H1 (cell line): ENCODE data around the gene IFNA7. TPM values are rescaled to one million over a fixed set of nuclear protein-coding genes. Genes with fewer than 3 reads are reported as not detected.

Source experiments
- CTCF ChIA-PET: fragments of 300-600 bp; sonication (Branson Sonifier 250); formaldehyde crosslinking; loops from one replicate; lab custom pipeline; 2021; ENCODE audit not compliant: partially characterized antibody; lab: Charles Lee
- POLR2A ChIA-PET: fragments of 300-600 bp; sonication (Branson Sonifier 250); formaldehyde crosslinking; loops from one replicate; lab custom pipeline; 2021; ENCODE audit warnings: inconsistent platforms; ENCODE audit not compliant: partially characterized antibody; lab: Charles Lee
- DNase-seq, 2 experiments: peaks; one replicate each; pipeline versions ENCODE4 v3.0.0 to v3.0.0-alpha.2; 2010 to 2022; ENCODE audit warnings: low spot score in 2 of 2, low read depth in 1 of 2, mixed read lengths in 1 of 2
- FAIRE-seq: peaks from 2 replicates; lab custom pipeline; 2011; peaks lifted over from hg19 to GRCh38; lab: Jason Lieb, UNC
- H2AFZ ChIP-seq: 2 replicates; pipeline ENCODE4 v1.8.1; 2012; ENCODE audit warnings: low read length, inconsistent platforms
- H2AK5ac ChIP-seq: 2 replicates; pipeline ENCODE4 v1.6.1; 2013; ENCODE audit warnings: low read depth, low read length
- H2BK120ac ChIP-seq: replicated peaks from 2 replicates; pipeline ENCODE3; 2013; ENCODE audit warnings: low read depth, low read length, inconsistent platforms
- H2BK12ac ChIP-seq: 2 replicates; pipeline ENCODE4 v1.6.1; 2013; ENCODE audit warnings: low read depth, low read length
- H2BK15ac ChIP-seq: 2 replicates; pipeline ENCODE4 v1.6.1; 2013; ENCODE audit warnings: low read length
- H2BK20ac ChIP-seq: 2 replicates; pipeline ENCODE4 v1.6.1; 2013; ENCODE audit warnings: low read length
- H2BK5ac ChIP-seq: 2 replicates; pipeline ENCODE4 v1.6.1; 2013; ENCODE audit warnings: low read depth, low read length
- H3K14ac ChIP-seq: 2 replicates; pipeline ENCODE4 v1.6.1; 2013; ENCODE audit warnings: inconsistent platforms; ENCODE audit not compliant: insufficient read length
- H3K18ac ChIP-seq: 2 replicates; pipeline ENCODE4 v1.6.1; 2013; ENCODE audit warnings: low read length; ENCODE audit errors: extremely low read depth
- H3K23ac ChIP-seq: 2 replicates; pipeline ENCODE4 v1.6.1; 2013; ENCODE audit warnings: inconsistent platforms; ENCODE audit not compliant: insufficient read length
- H3K23me2 ChIP-seq: 2 replicates; pipeline ENCODE4 v1.6.1; 2013; ENCODE audit warnings: low read depth, low read length
- H3K27ac ChIP-seq: 2 replicates; pipeline ENCODE4 v1.6.1; 2011; ENCODE audit warnings: low read depth, low read length, inconsistent platforms
- H3K27me3 ChIP-seq, 4 experiments: replicated peaks in 1 of 4; 1 replicate in 1 of 4; 2 replicates in 3 of 4; pipeline versions ENCODE4 v1.6.1 to v1.8.1; 2011 to 2013; ENCODE audit warnings: low read length in 3 of 4, mild to moderate bottlenecking in 3 of 4, inconsistent platforms in 2 of 4, mixed read lengths in 2 of 4, moderate library complexity in 1 of 4; ENCODE audit not compliant: control insufficient read depth in 3 of 4, insufficient read depth in 3 of 4; ENCODE audit errors: extremely low read depth in 1 of 4
- H3K36me3 ChIP-seq, 4 experiments: 2 replicates each; pipeline versions ENCODE4 v1.6.1 to v1.8.1; 2011 to 2013; ENCODE audit warnings: mild to moderate bottlenecking in 4 of 4, low read length in 3 of 4, moderate library complexity in 2 of 4, control low read depth in 1 of 4, inconsistent platforms in 1 of 4; ENCODE audit not compliant: insufficient read depth in 4 of 4, control insufficient read depth in 2 of 4
- H3K4ac ChIP-seq: replicated peaks from 2 replicates; pipeline ENCODE3; 2013; ENCODE audit warnings: low read length, low read depth, mixed read lengths, inconsistent platforms; ENCODE audit not compliant: insufficient read length
- H3K4me1 ChIP-seq, 4 experiments: replicated peaks in 1 of 4; 1 replicate in 1 of 4; 2 replicates in 3 of 4; pipeline versions ENCODE4 v1.6.1 to v1.8.1; 2011 to 2013; ENCODE audit warnings: low read length in 3 of 4, inconsistent platforms in 2 of 4, mixed read lengths in 1 of 4; ENCODE audit not compliant: insufficient read depth in 4 of 4, control insufficient read depth in 3 of 4
- H3K4me2 ChIP-seq, 2 experiments: 2 replicates each; pipeline versions ENCODE4 v1.6.1 to v1.8.1; 2011 to 2013; ENCODE audit warnings: low read depth in 2 of 2, low read length in 2 of 2, control low read depth in 1 of 2, inconsistent platforms in 1 of 2, mild to moderate bottlenecking in 1 of 2; ENCODE audit not compliant: insufficient read depth in 1 of 2
- H3K4me3 ChIP-seq, 4 experiments: fragments of 200-600, 300-600 bp in 1 of 4; sonication (generic), shearing (Covaris generic), sonication (Bioruptor Twin) in 1 of 4; 2 replicates each; pipeline versions ENCODE4 v1.5.1 to v1.8.1; 2011 to 2016; ENCODE audit warnings: low read length in 4 of 4, low read depth in 3 of 4, control low read depth in 2 of 4, inconsistent platforms in 2 of 4, mild to moderate bottlenecking in 2 of 4, mixed read lengths in 1 of 4, moderate library complexity in 1 of 4; ENCODE audit not compliant: insufficient read depth in 2 of 4; ENCODE audit errors: extremely low read depth in 1 of 4
- H3K56ac ChIP-seq: replicated peaks from 2 replicates; pipeline ENCODE3; 2013; ENCODE audit warnings: low read depth, mild to moderate bottlenecking, mixed read lengths, low read length, inconsistent platforms; ENCODE audit not compliant: insufficient read length
- H3K79me1 ChIP-seq: 2 replicates; pipeline ENCODE4 v1.6.1; 2013; ENCODE audit warnings: low read depth, low read length, control low read depth
- H3K79me2 ChIP-seq, 2 experiments: 2 replicates each; pipeline versions ENCODE4 v1.6.1 to v1.8.1; 2012 to 2013; ENCODE audit warnings: low read length in 2 of 2, mild to moderate bottlenecking in 2 of 2, inconsistent platforms in 1 of 2; ENCODE audit not compliant: insufficient read depth in 2 of 2, control insufficient read depth in 1 of 2
- H3K9ac ChIP-seq, 4 experiments: replicated peaks in 1 of 4; 1 replicate in 1 of 4; 2 replicates in 3 of 4; pipeline versions ENCODE4 v1.6.1 to v1.8.1; 2011 to 2013; ENCODE audit warnings: low read depth in 3 of 4, low read length in 3 of 4, control low read depth in 2 of 4, mild to moderate bottlenecking in 2 of 4, moderate library complexity in 2 of 4, inconsistent platforms in 1 of 4; ENCODE audit errors: extremely low read depth in 1 of 4
- H3K9me3 ChIP-seq, 2 experiments: 2 replicates each; pipeline versions ENCODE4 v1.6.1 to v1.8.1; 2012 to 2013; ENCODE audit warnings: mild to moderate bottlenecking in 2 of 2, moderate library complexity in 2 of 2, control low read depth in 1 of 2, inconsistent platforms in 1 of 2, low read depth in 1 of 2, low read length in 1 of 2, mixed read lengths in 1 of 2; ENCODE audit not compliant: insufficient read depth in 2 of 2
- H4K20me1 ChIP-seq, 2 experiments: replicated peaks in 1 of 2; 2 replicates each; pipeline versions ENCODE3 to v1.8.1; 2011 to 2013; ENCODE audit warnings: inconsistent platforms in 2 of 2, low read length in 2 of 2, mild to moderate bottlenecking in 1 of 2; ENCODE audit not compliant: insufficient read depth in 2 of 2, control insufficient read depth in 1 of 2
- H4K5ac ChIP-seq: 2 replicates; pipeline ENCODE4 v1.6.1; 2013; ENCODE audit warnings: low read length, low read depth, mixed read lengths, inconsistent platforms; ENCODE audit not compliant: insufficient read length
- H4K8ac ChIP-seq: 2 replicates; pipeline ENCODE4 v1.8.0; 2013; ENCODE audit warnings: mild to moderate bottlenecking, moderate library complexity, low read length, inconsistent platforms; ENCODE audit not compliant: insufficient read depth; ENCODE audit errors: extremely low read depth
- H4K91ac ChIP-seq: replicated peaks from 2 replicates; pipeline ENCODE3; 2013; ENCODE audit warnings: low read length, mixed read lengths, inconsistent platforms; ENCODE audit not compliant: insufficient read length
- BACH1 ChIP-seq: IDR thresholded peaks from 2 replicates; pipeline ENCODE4 v1.6.1; 2012; ENCODE audit warnings: low read length, improper control_type of control experiment
- BRCA1 ChIP-seq: IDR thresholded peaks from 2 replicates; pipeline ENCODE4 v1.6.1; 2012; ENCODE audit warnings: low read depth, low read length, improper control_type of control experiment
- CEBPB ChIP-seq: IDR thresholded peaks from 2 replicates; pipeline ENCODE4 v1.6.1; 2012; ENCODE audit warnings: low read depth, low read length
- CTBP2 ChIP-seq: IDR thresholded peaks from 2 replicates; pipeline ENCODE4 v1.7.0; 2011; ENCODE audit warnings: borderline replicate concordance, mild to moderate bottlenecking, moderate library complexity, mixed read lengths, low read length; ENCODE audit not compliant: insufficient read depth, insufficient read length
- CTCF ChIP-seq, 3 experiments: IDR thresholded peaks; 1 replicate in 2 of 3; 2 replicates in 1 of 3; pipeline versions ENCODE4 v1.5.1 to v1.6.1; 2011; ENCODE audit warnings: low read length in 3 of 3, mild to moderate bottlenecking in 3 of 3, inconsistent platforms in 2 of 3, low read depth in 1 of 3, moderate library complexity in 1 of 3; ENCODE audit not compliant: insufficient read depth in 1 of 3; ENCODE audit errors: control extremely low read depth in 1 of 3
- FOSL1 ChIP-seq: IDR thresholded peaks from 2 replicates; pipeline ENCODE4 v1.6.1; 2011; ENCODE audit warnings: mild to moderate bottlenecking, low read depth, low read length, moderate library complexity; ENCODE audit not compliant: insufficient read depth
- JUND ChIP-seq: IDR thresholded peaks from 2 replicates; pipeline ENCODE4 v1.6.1; 2011; ENCODE audit warnings: mild to moderate bottlenecking, improper control_type of control experiment, low read length
- MAX ChIP-seq: IDR thresholded peaks from 2 replicates; pipeline ENCODE4 v1.6.1; 2012; ENCODE audit warnings: inconsistent platforms
- NANOG ChIP-seq: IDR thresholded peaks from 2 replicates; pipeline ENCODE4 v1.6.1; 2011; ENCODE audit warnings: low read length, low read depth, mild to moderate bottlenecking, inconsistent platforms; ENCODE audit not compliant: insufficient read depth, poor library complexity, severe bottlenecking
- SP4 ChIP-seq: IDR thresholded peaks from 2 replicates; pipeline ENCODE4 v1.6.1; 2012; ENCODE audit warnings: low read length, inconsistent platforms
- TCF12 ChIP-seq: IDR thresholded peaks from 2 replicates; pipeline ENCODE4 v1.6.1; 2011; ENCODE audit warnings: low read depth, mild to moderate bottlenecking, low read length
- WGBS, 2 experiments: shearing (Covaris generic) in 1 of 2; methylation state at CpG; one replicate each; pipeline versions ENCODE4 v1.1.6 to v1.1.7; 2013 to 2015; ENCODE audit warnings: low lambda C conversion rate in 2 of 2, mixed read lengths in 2 of 2, inconsistent platforms in 1 of 2, low coverage in 1 of 2, missing lambda C conversion rate in 1 of 2; ENCODE audit not compliant: insufficient replicate concordance in 2 of 2, insufficient coverage in 1 of 2, insufficient read length in 1 of 2; ENCODE audit errors: extremely low coverage in 1 of 2, missing lambda C conversion rate in 1 of 2; 5-methylcytosine and 5-hydroxymethylcytosine counted together
- polyA plus RNA-seq, 7 experiments: library from polyadenylated mRNA; depleted of rRNA in 3 of 7; stranded (reverse) in 5 of 7; unstranded in 2 of 7; fragments of >200 nt in 5 of 7; fragments of 200-250 nt in 2 of 7; gene quantifications; 1 replicate in 5 of 7; 2 replicates in 1 of 7; 4 replicates in 1 of 7; pipeline versions ENCODE4 v1.2.1 to v1.2.3, GENCODE V29; 2011 to 2013; ENCODE audit warnings: missing spikeins in 2 of 7, mixed read lengths in 2 of 7
- total RNA-seq: library from RNA; stranded (reverse); fragmentation: NEBNext Ultra II Directional; extraction: Animal tissue kit (Norgen Biotek cat#: 25700); gene quantifications from 2 replicates; pipeline ENCODE4 v1.2.1, GENCODE V29; 2021

IFNA7 gene
- total and polyA plus RNA-seq, 2 of the 8 experiments (the other 6 are each of a cell fraction or from before 2014, with no cell fraction given), result not detected

GRCh38 chr9:21233258-21233657 is 31.3 kb upstream of the IFNA7 start:
- WGBS, 2 experiments, result 100% methylated on average over 2 of the region's 2 CpGs; no CpG with 5 or more reads in 1 of the 2 experiments

More at GRCh38 chr9:21233258-21233657, 31.3 kb upstream of the IFNA7 start:
- no peak overlapping the region for H2BK20ac ChIP-seq
- no peaks in the 10 kb centered on the region for H3K79me2 ChIP-seq
- H3K4me2 ChIP-seq, result no peak overlapping the region
- no peaks in the 10 kb centered on the region for H3K23me2 ChIP-seq
- no peak overlapping the region for H3K14ac ChIP-seq
- ChIA-PET POLR2A (no interaction called here), CTCF (interaction anchor here (0.6 to 3.0 kb wide), 11 partner anchors 18 to 555 kb away, joined by 3 to 17 read pairs (median 4); no protein-coding TSS in a partner anchor)
- no peak overlapping the region for H2BK5ac ChIP-seq
- no peak for TF ChIP-seq SP4
- TF ChIP-seq CTCF (IDR thresholded peaks at IDR 0.05; ENCODE audit: control extremely low read depth in 1 of 3, insufficient read depth in 1 of 3, low read depth in 1 of 3, low read length in 3 of 3), result no peak
- TF ChIP-seq BACH1, result no peak
- no peak for TF ChIP-seq NANOG
- TF ChIP-seq JUND, result no peak
- no peak for TF ChIP-seq FOSL1
- TF ChIP-seq MAX, result no peak
- TF ChIP-seq CEBPB, result no peak
- TF ChIP-seq CTBP2, result no peak
- TF ChIP-seq TCF12, result no peak
- no peak for TF ChIP-seq BRCA1
- H3K79me1 ChIP-seq, result no peaks in the 10 kb centered on the region
- H3K9ac ChIP-seq, result no peak overlapping the region
- H3K27me3 ChIP-seq, result no peaks in the 10 kb centered on the region
- no peak overlapping the region for H2BK12ac ChIP-seq
- no peaks in the 10 kb centered on the region for H4K20me1 ChIP-seq
- FAIRE-seq (no peak), DNase-seq (no peak)
- H3K36me3 ChIP-seq, result no peaks in the 10 kb centered on the region
- H3K9me3 ChIP-seq, result no peaks in the 10 kb centered on the region
- no peak overlapping the region for H2AK5ac ChIP-seq
- H3K4me1 ChIP-seq, result no peaks in the 10 kb centered on the region
- H4K91ac ChIP-seq, result no peak overlapping the region
- H3K56ac ChIP-seq, result no peak overlapping the region
- no peak overlapping the region for H3K27ac ChIP-seq
- H3K4me3 ChIP-seq, result no peak overlapping the region
- H3K4ac ChIP-seq, result no peak overlapping the region
- H3K18ac ChIP-seq, result no peak overlapping the region
- H2AFZ ChIP-seq, result peak overlapping the region; percentile 32; the same call in 1 of the 2 replicates
- no peak overlapping the region for H2BK15ac ChIP-seq
- H4K5ac ChIP-seq, result no peak overlapping the region
- no peak overlapping the region for H2BK120ac ChIP-seq
- H3K23ac ChIP-seq, result no peak overlapping the region
- no peak overlapping the region for H4K8ac ChIP-seq
